ENCODE data around the gene EPHA5. TPM values are rescaled to one million over a fixed set of nuclear protein-coding genes. Genes with fewer than 3 reads are reported as not detected.

Gene EPHA5
- total RNA-seq, 1 donor from 2014 or later: 1.2 TPM

DNA sequence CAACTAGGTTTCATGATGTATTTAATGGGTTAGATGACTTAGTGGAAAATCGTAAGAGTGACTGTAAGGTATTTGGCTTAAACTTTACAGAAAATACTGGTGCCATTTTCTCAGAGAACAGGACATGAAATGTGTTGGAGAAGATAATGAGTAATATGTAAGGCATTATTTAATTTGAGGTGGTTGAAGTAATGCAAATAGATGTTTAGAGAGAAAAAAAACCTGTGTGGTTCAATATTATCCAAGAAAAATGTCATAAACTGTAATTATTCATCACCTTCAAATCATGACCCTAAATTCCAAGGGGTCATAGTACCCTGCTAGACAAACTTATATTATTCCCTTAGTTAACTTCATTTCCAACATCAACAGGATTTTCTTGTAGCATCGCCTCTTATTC is 171.7 kb downstream of the EPHA5 start:
- FAIRE-seq (no peak), DNase-seq (ENCODE audit: low read depth) (no peak)
- H3K27me3 ChIP-seq (ENCODE audit: insufficient read depth, low read length): no peaks in the 10 kb centered on the region
- H3K4me1 ChIP-seq (ENCODE audit: insufficient read depth, low read length): peaks cover 8% of the 10 kb centered on the region
- H3K9me3 ChIP-seq (ENCODE audit: insufficient read depth, low read depth, low read length): no peaks in the 10 kb centered on the region
- no peaks in the 10 kb centered on the region for H4K20me1 ChIP-seq (ENCODE audit: insufficient read depth, low read length)
- no peak overlapping the region for H3K27ac ChIP-seq (ENCODE audit: low read depth, low read length)
- H3K27ac Mint-ChIP-seq (ENCODE audit: unreplicated experiment): no peak overlapping the region
- no peak overlapping the region for H3K4me3 ChIP-seq (ENCODE audit: insufficient read depth, low read depth, low read length)
- H3K9ac ChIP-seq (ENCODE audit: low read length): no peak overlapping the region
- no peaks in the 10 kb centered on the region for H3K36me3 ChIP-seq (ENCODE audit: insufficient read depth, low read length)
- no peaks in the 10 kb centered on the region for H3K36me3 Mint-ChIP-seq (ENCODE audit: low read depth, unreplicated experiment)
- peaks cover 8% of the 10 kb centered on the region for H3K4me1 Mint-ChIP-seq (ENCODE audit: low read depth, unreplicated experiment)
- no peak overlapping the region for H3K4me3 Mint-ChIP-seq (ENCODE audit: unreplicated experiment)
- TF ChIP-seq, protein P1, sequence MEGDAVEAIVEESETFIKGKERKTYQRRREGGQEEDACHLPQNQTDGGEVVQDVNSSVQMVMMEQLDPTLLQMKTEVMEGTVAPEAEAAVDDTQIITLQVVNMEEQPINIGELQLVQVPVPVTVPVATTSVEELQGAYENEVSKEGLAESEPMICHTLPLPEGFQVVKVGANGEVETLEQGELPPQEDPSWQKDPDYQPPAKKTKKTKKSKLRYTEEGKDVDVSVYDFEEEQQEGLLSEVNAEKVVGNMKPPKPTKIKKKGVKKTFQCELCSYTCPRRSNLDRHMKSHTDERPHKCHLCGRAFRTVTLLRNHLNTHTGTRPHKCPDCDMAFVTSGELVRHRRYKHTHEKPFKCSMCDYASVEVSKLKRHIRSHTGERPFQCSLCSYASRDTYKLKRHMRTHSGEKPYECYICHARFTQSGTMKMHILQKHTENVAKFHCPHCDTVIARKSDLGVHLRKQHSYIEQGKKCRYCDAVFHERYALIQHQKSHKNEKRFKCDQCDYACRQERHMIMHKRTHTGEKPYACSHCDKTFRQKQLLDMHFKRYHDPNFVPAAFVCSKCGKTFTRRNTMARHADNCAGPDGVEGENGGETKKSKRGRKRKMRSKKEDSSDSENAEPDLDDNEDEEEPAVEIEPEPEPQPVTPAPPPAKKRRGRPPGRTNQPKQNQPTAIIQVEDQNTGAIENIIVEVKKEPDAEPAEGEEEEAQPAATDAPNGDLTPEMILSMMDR (IDR thresholded peaks at IDR 0.05; ENCODE audit: insufficient read depth, low read depth, low read length): no peak
- TF ChIP-seq EZH2 (IDR thresholded peaks at IDR 0.05; ENCODE audit: insufficient read depth, low read length): no peak
- no peaks in the 10 kb centered on the region for H3K9me3 Mint-ChIP-seq (ENCODE audit: unreplicated experiment)
- H3K79me2 ChIP-seq (ENCODE audit: insufficient read depth, low read length): peaks cover 6% of the 10 kb centered on the region
- H3K4me2 ChIP-seq (ENCODE audit: low read length): no peak overlapping the region
- no peak overlapping the region for H2AFZ ChIP-seq (ENCODE audit: low read depth, low read length)
- H3K27me3 Mint-ChIP-seq (ENCODE audit: low read depth, unreplicated experiment): no peaks in the 10 kb centered on the region

DNA sequence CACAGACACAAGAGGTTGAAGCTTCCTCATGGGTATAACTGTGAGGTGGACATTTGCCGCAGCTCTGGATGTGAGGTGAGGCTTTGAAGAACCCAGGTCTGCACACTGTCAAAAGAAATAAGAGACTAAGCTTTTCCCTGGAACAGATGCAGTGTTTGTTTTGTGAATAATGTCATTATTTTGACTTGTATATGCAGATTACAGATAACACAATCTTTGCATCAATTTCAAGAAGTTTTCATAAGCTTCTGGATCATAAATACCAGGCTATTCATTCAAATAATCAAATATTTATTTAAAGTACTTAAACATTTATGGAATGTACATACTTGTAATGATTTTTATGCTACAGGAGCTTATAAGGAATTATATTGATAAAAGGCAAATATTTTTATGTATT is 174.8 kb downstream of the EPHA5 start:
- Mint-ChIP-seq H3K9me3 (ENCODE audit: unreplicated experiment) (no peaks in the 10 kb centered on the region), H3K27ac (ENCODE audit: unreplicated experiment) (no peak overlapping the region), H3K27me3 (ENCODE audit: low read depth, unreplicated experiment) (no peaks in the 10 kb centered on the region), H3K4me1 (ENCODE audit: low read depth, unreplicated experiment) (no peaks in the 10 kb centered on the region), H3K4me3 (ENCODE audit: unreplicated experiment) (no peak overlapping the region), H3K36me3 (ENCODE audit: low read depth, unreplicated experiment) (no peaks in the 10 kb centered on the region)
- no peaks in the 10 kb centered on the region for H3K9me3 ChIP-seq (ENCODE audit: insufficient read depth, low read depth, low read length)
- no peak overlapping the region for H2AFZ ChIP-seq (ENCODE audit: low read depth, low read length)
- H4K20me1 ChIP-seq (ENCODE audit: insufficient read depth, low read length): no peaks in the 10 kb centered on the region
- FAIRE-seq (no peak), DNase-seq (ENCODE audit: low read depth) (no peak)
- H3K9ac ChIP-seq (ENCODE audit: low read length): no peak overlapping the region
- no peak for TF ChIP-seq EZH2 (IDR thresholded peaks at IDR 0.05; ENCODE audit: insufficient read depth, low read length)
- TF ChIP-seq, protein P1 (IDR thresholded peaks at IDR 0.05; ENCODE audit: insufficient read depth, low read depth, low read length): no peak
- peaks cover 2% of the 10 kb centered on the region for H3K4me1 ChIP-seq (ENCODE audit: insufficient read depth, low read length)
- peaks cover 3% of the 10 kb centered on the region for H3K79me2 ChIP-seq (ENCODE audit: insufficient read depth, low read length)
- no peak overlapping the region for H3K4me3 ChIP-seq (ENCODE audit: insufficient read depth, low read depth, low read length)
- H3K36me3 ChIP-seq (ENCODE audit: insufficient read depth, low read length): no peaks in the 10 kb centered on the region
- no peak overlapping the region for H3K4me2 ChIP-seq (ENCODE audit: low read length)
- H3K27me3 ChIP-seq (ENCODE audit: insufficient read depth, low read length): no peaks in the 10 kb centered on the region
- H3K27ac ChIP-seq (ENCODE audit: low read depth, low read length): no peak overlapping the region

DNA sequence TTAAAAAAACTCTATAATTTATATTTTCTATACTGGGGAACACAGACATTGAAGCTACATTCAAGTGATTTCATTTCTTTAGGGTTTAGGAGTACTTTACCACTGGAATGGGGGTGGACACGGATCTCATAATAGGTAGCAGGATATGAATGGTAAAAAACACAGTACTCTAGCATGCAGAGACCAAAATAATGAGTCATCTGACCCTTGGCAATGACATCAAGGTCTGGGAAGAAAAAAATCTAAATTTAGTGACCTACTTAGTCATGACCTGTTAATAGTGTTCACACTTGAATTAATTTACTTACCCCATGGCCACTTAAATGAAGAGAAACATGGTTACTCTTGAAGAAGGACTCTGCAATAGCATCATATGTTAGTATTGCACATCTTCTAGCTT is 187.9 kb downstream of the EPHA5 start:
- no peaks in the 10 kb centered on the region for H3K27me3 ChIP-seq (ENCODE audit: insufficient read depth, low read length)
- H3K27me3 Mint-ChIP-seq (ENCODE audit: low read depth, unreplicated experiment): no peaks in the 10 kb centered on the region
- peak; percentile 92 for DNase-seq (ENCODE audit: low read depth)
- H3K9ac ChIP-seq (ENCODE audit: low read length): no peak overlapping the region
- H2AFZ ChIP-seq (ENCODE audit: low read depth, low read length): no peak overlapping the region
- H3K4me1 Mint-ChIP-seq (ENCODE audit: low read depth, unreplicated experiment): no peaks in the 10 kb centered on the region
- H4K20me1 ChIP-seq (ENCODE audit: insufficient read depth, low read length): no peaks in the 10 kb centered on the region
- H3K79me2 ChIP-seq (ENCODE audit: insufficient read depth, low read length): no peaks in the 10 kb centered on the region
- no peak for TF ChIP-seq EZH2 (IDR thresholded peaks at IDR 0.05; ENCODE audit: insufficient read depth, low read length)
- TF ChIP-seq, protein P1 (IDR thresholded peaks at IDR 0.05; ENCODE audit: insufficient read depth, low read depth, low read length): no peak
- H3K9me3 Mint-ChIP-seq (ENCODE audit: unreplicated experiment): no peaks in the 10 kb centered on the region
- H3K4me3 ChIP-seq (ENCODE audit: insufficient read depth, low read depth, low read length): no peak overlapping the region
- H3K9me3 ChIP-seq (ENCODE audit: insufficient read depth, low read depth, low read length): no peaks in the 10 kb centered on the region
- H3K36me3 Mint-ChIP-seq (ENCODE audit: low read depth, unreplicated experiment): no peaks in the 10 kb centered on the region
- FAIRE-seq: no peak
- H3K4me3 Mint-ChIP-seq (ENCODE audit: unreplicated experiment): no peak overlapping the region
- H3K4me1 ChIP-seq (ENCODE audit: insufficient read depth, low read length): peaks cover 6% of the 10 kb centered on the region
- H3K36me3 ChIP-seq (ENCODE audit: insufficient read depth, low read length): no peaks in the 10 kb centered on the region
- no peak overlapping the region for H3K4me2 ChIP-seq (ENCODE audit: low read length)
- H3K27ac ChIP-seq (ENCODE audit: low read depth, low read length): no peak overlapping the region
- no peak overlapping the region for H3K27ac Mint-ChIP-seq (ENCODE audit: unreplicated experiment)

All from astrocyte (in vitro differentiated cells and primary cell).